GM12872 (cell line): ENCODE results near the gene TMSB4X.

Experiments
- CTCF ChIP-seq: IDR thresholded peaks from 3 replicates; pipeline ENCODE4 v1.5.1; 2011; ENCODE audit warnings: low read depth, mild to moderate bottlenecking, low read length, moderate library complexity; ENCODE audit not compliant: insufficient read depth

The TMSB4X gene

GRCh38 chrX:12985331-12985730 is 10.4 kb downstream of the TMSB4X start:
- no peak for TF ChIP-seq CTCF

- TF ChIP-seq CTCF: no peak
Observed at GRCh38 chrX:12986164-12986779, 11.4 kb downstream of the TMSB4X start.

GRCh38 chrX:12986886-12987285 is 12.0 kb downstream of the TMSB4X start:
- no peak for TF ChIP-seq CTCF

GRCh38 chrX:12987340-12987739 is 12.4 kb downstream of the TMSB4X start:
- TF ChIP-seq CTCF: no peak

- no peak for TF ChIP-seq CTCF
Observed at GRCh38 chrX:12987900-12988594, 13.1 kb downstream of the TMSB4X start.

GRCh38 chrX:12988797-12989196 is 13.9 kb downstream of the TMSB4X start:
- TF ChIP-seq CTCF: no peak

- no peak for TF ChIP-seq CTCF
Observed at GRCh38 chrX:12989461-12989860, 14.6 kb downstream of the TMSB4X start.
